Right ventricle myocardium superior (tissue), 1 donor: Measurements from ENCODE around the gene LPP. TPM values are rescaled to one million over a fixed set of nuclear protein-coding genes. Genes with fewer than 3 reads are reported as not detected.

Experiments
- ATAC-seq: fragments of 200-7000 bp; cut with Tn5 transposase; one replicate; pipeline ENCODE4 v1.9.1; 2020; ENCODE audit warnings: mild to moderate bottlenecking; ENCODE audit not compliant: poor library complexity
- DNase-seq: peaks from one replicate; pipeline ENCODE4 v3.0.0-alpha.2; 2020
- intact Hi-C: fragments of 100-400 bp; cut with DNase I; formaldehyde crosslinking; loops from one replicate; pipeline ENCODE4 v1.11.2; 2022
- total RNA-seq: library from RNA; stranded (reverse); fragmentation: NEBNext Ultra II Directional; extraction: Animal tissue kit (Norgen Biotek cat#: 25700); gene quantifications from one replicate; pipeline ENCODE4 v1.2.1, GENCODE V29; 2021
- donor health status: DM: no; HTN: yes; CAD: no; lungs with severe emphysema.

The LPP gene
- total RNA-seq, 1 donor from 2014 or later = 92.9 TPM

GRCh38 chr3:188158731-188159310 is 4.9 kb downstream of the LPP start:
- DNase-seq (no peak), ATAC-seq (no peak)
- intact Hi-C loops = loop anchor here (5.0 to 10.0 kb wide), 4 partner anchors 104 to 786 kb away; no protein-coding TSS in a partner anchor

GRCh38 chr3:188160751-188161150 is 6.8 kb downstream of the LPP start:
- no peak for ATAC-seq
- DNase-seq = no peak
- intact Hi-C loops = no loop called here

GRCh38 chr3:188164248-188164687 is 10.3 kb downstream of the LPP start:
- intact Hi-C loops = no loop called here
- ATAC-seq = no peak
- no peak for DNase-seq

GRCh38 chr3:188165596-188165995 is 11.6 kb downstream of the LPP start:
- ATAC-seq (no peak), DNase-seq (no peak)
- intact Hi-C loops = no loop called here

- no peak for ATAC-seq
- DNase-seq = no peak
- intact Hi-C loops = no loop called here
Observed at GRCh38 chr3:188166441-188166840, 12.5 kb downstream of the LPP start.

GRCh38 chr3:188168186-188168585 is 14.2 kb downstream of the LPP start:
- intact Hi-C loops = no loop called here
- no peak for DNase-seq
- no peak for ATAC-seq

GRCh38 chr3:188168648-188169047 is 14.7 kb downstream of the LPP start:
- DNase-seq (no peak), ATAC-seq (no peak)
- intact Hi-C loops = no loop called here

GRCh38 chr3:188169830-188170455 is 16.0 kb downstream of the LPP start:
- ATAC-seq (peak; percentile 36), DNase-seq (peak; percentile 55)
- intact Hi-C loops = no loop called here

- DNase-seq (no peak), ATAC-seq (no peak)
- intact Hi-C loops = no loop called here
Observed at GRCh38 chr3:188170461-188171459, 16.8 kb downstream of the LPP start.

GRCh38 chr3:188171682-188172467 is 17.9 kb downstream of the LPP start:
- intact Hi-C loops = no loop called here
- DNase-seq (no peak), ATAC-seq (peak; percentile 62)

- intact Hi-C loops = no loop called here
- no peak for DNase-seq
Observed at GRCh38 chr3:188174317-188175044, 20.5 kb downstream of the LPP start.

GRCh38 chr3:188176476-188176875 is 22.5 kb downstream of the LPP start:
- no peak for DNase-seq
- ATAC-seq = no peak
- intact Hi-C loops = no loop called here

More at GRCh38 chr3:188174317-188175044, 20.5 kb downstream of the LPP start:
- no peak for ATAC-seq

- ATAC-seq (no peak), DNase-seq (no peak)
- intact Hi-C loops = no loop called here
Observed at GRCh38 chr3:188176884-188177283, 22.9 kb downstream of the LPP start.

GRCh38 chr3:188177721-188178120 is 23.8 kb downstream of the LPP start:
- ATAC-seq (no peak), DNase-seq (no peak)
- intact Hi-C loops = no loop called here

GRCh38 chr3:188178293-188178936 is 24.5 kb downstream of the LPP start:
- ATAC-seq (no peak), DNase-seq (no peak)
- intact Hi-C loops = no loop called here

GRCh38 chr3:188179006-188179966 is 25.3 kb downstream of the LPP start:
- intact Hi-C loops = no loop called here
- ATAC-seq (peak; percentile 82), DNase-seq (no peak)

- intact Hi-C loops = no loop called here
- DNase-seq (no peak), ATAC-seq (peak; percentile 28)
Observed at GRCh38 chr3:188180114-188180513, 26.2 kb downstream of the LPP start.
